ENCODE data around the gene EFNB2. TPM values are rescaled to one million over a fixed set of nuclear protein-coding genes. Genes with fewer than 3 reads are reported as not detected.
A peak's percentile ranks its signal among the peaks of the same experiment; 100 is the strongest.

EFNB2 gene
- total and polyA plus RNA-seq, 2 of the 8 experiments (the other 6 are each of a cell fraction or from before 2014, with no cell fraction given), result 8.2 to 12.0 TPM

GRCh38 chr13:106530980-106531481 is 4.4 kb downstream of the EFNB2 start:
- Histone ChIP-seq H3K14ac (ENCODE audit: insufficient read length) (no peak overlapping the region), H4K91ac (replicated peaks; ENCODE audit: insufficient read length, low read length) (no peak overlapping the region), H3K27ac (ENCODE audit: low read depth, low read length) (no peak overlapping the region), H3K18ac (ENCODE audit: extremely low read depth, low read length) (no peak overlapping the region; the same call in 1 of the 2 replicates), H3K23me2 (ENCODE audit: low read depth, low read length) (peaks cover 12% of the 10 kb centered on the region), H3K9ac (replicated peaks in 1 of 4; ENCODE audit: extremely low read depth in 1 of 4, low read depth in 3 of 4, low read length in 3 of 4) (peak overlapping the region in 1 of 4 experiments; percentile 9; a peak in 1 of 7 replicates), H3K9me3 (ENCODE audit: insufficient read depth in 2 of 2, low read depth in 1 of 2, low read length in 1 of 2) (no peaks in the 10 kb centered on the region), H2AK5ac (ENCODE audit: low read depth, low read length) (0 out of 2 replicates have a peak overlapping the region, but pooled peaks have one; percentile 10), H3K79me1 (ENCODE audit: low read depth, low read length) (no peaks in the 10 kb centered on the region), H2AFZ (ENCODE audit: low read length) (no peak overlapping the region), H4K5ac (ENCODE audit: insufficient read length, low read depth, low read length) (no peak overlapping the region), H3K4ac (replicated peaks; ENCODE audit: insufficient read length, low read depth, low read length) (no peak overlapping the region), H3K4me3 (ENCODE audit: extremely low read depth in 1 of 4, insufficient read depth in 2 of 4, low read depth in 3 of 4, low read length in 4 of 4) (peak overlapping the region in 1 of 4 experiments; percentile 27; a peak in 1 of 8 replicates), H3K4me1 (replicated peaks in 1 of 4; ENCODE audit: control insufficient read depth in 3 of 4, insufficient read depth in 4 of 4, low read length in 3 of 4) (peaks cover 15 to 36% (median 25%) of the 10 kb centered on the region in 4 experiments; a peak in 6 of 7 replicates), H3K4me2 (ENCODE audit: insufficient read depth in 1 of 2, low read depth in 2 of 2, low read length in 2 of 2) (peak overlapping the region; percentile 52 to 56), H2BK20ac (ENCODE audit: low read length) (no peak overlapping the region), H2BK12ac (ENCODE audit: low read depth, low read length) (0 out of 2 replicates have a peak overlapping the region, but pooled peaks have one; percentile 30), H3K27me3 (replicated peaks in 1 of 4; ENCODE audit: control insufficient read depth in 3 of 4, extremely low read depth in 1 of 4, insufficient read depth in 3 of 4, low read length in 3 of 4) (peaks cover 0 to 14% (median 7%) of the 10 kb centered on the region in 4 experiments; a peak in 5 of 7 replicates), H2BK120ac (replicated peaks; ENCODE audit: low read depth, low read length) (no peak overlapping the region), H4K20me1 (replicated peaks in 1 of 2; ENCODE audit: control insufficient read depth in 1 of 2, insufficient read depth in 2 of 2, low read length in 2 of 2) (peaks cover 4 to 16% of the 10 kb centered on the region in 2 experiments), H3K56ac (replicated peaks; ENCODE audit: insufficient read length, low read depth, low read length) (no peak overlapping the region), H2BK5ac (ENCODE audit: low read depth, low read length) (no peak overlapping the region), H2BK15ac (ENCODE audit: low read length) (no peak overlapping the region), H3K23ac (ENCODE audit: insufficient read length) (no peak overlapping the region), H3K79me2 (ENCODE audit: control insufficient read depth in 1 of 2, insufficient read depth in 2 of 2, low read length in 2 of 2) (peaks cover 0 to 71% of the 10 kb centered on the region in 2 experiments; a peak in 2 of 4 replicates), H3K36me3 (ENCODE audit: control insufficient read depth in 2 of 4, insufficient read depth in 4 of 4, low read length in 3 of 4) (no peaks in the 10 kb centered on the region), H4K8ac (ENCODE audit: extremely low read depth, insufficient read depth, low read length) (no peak overlapping the region)
- CTCF ChIA-PET (ENCODE audit: partially characterized antibody), result interaction anchor here (0.7 to 1.5 kb wide), 6 partner anchors 8 to 467 kb away, joined by 3 to 6 read pairs (median 3); no protein-coding TSS in a partner anchor
- POLR2A ChIA-PET (ENCODE audit: partially characterized antibody), result interaction anchor here (0.6 to 1.2 kb wide), 3 partner anchors 17 to 35 kb away, joined by 3 to 5 read pairs (median 4); no protein-coding TSS in a partner anchor
- FAIRE-seq (peak; percentile 32), DNase-seq (ENCODE audit: low read depth in 1 of 2, low spot score in 2 of 2) (no peak)
- 55% methylated on average over 8 of the region's 8 CpGs; no CpG with 5 or more reads in 1 of the 2 experiments for WGBS, 2 experiments (ENCODE audit: extremely low coverage in 1 of 2, insufficient coverage in 1 of 2, insufficient read length in 1 of 2, insufficient replicate concordance in 2 of 2, low coverage in 1 of 2, low lambda C conversion rate in 2 of 2, missing lambda C conversion rate in 1 of 2)
- TF ChIP-seq PHF8 (conservative IDR thresholded peaks at IDR 0.05; ENCODE audit: low read depth, low read length) (no peak), POLR2AphosphoS5 (IDR thresholded peaks at IDR 0.05; ENCODE audit: low read depth, low read length) (no peak), SUZ12 (IDR thresholded peaks at IDR 0.05; ENCODE audit: low read length) (no peak), CBX5 (IDR thresholded peaks at IDR 0.05; ENCODE audit: low read depth, low read length) (no peak), RAD21 (IDR thresholded peaks at IDR 0.05 in 1 of 2, conservative IDR thresholded peaks at IDR 0.05 in 1 of 2; ENCODE audit: low read depth in 2 of 2, low read length in 2 of 2) (no peak), NRF1 (IDR thresholded peaks at IDR 0.05; ENCODE audit: low read depth, low read length) (no peak), SRF (IDR thresholded peaks at IDR 0.05; ENCODE audit: low read depth, low read length) (no peak)

Data from H1 (cell line).